Loucy (cell line): ENCODE measurements around the gene HIF1AN.

Source experiments
- H2AFZ ChIP-seq: fragments of 200-600 bp; sonication (generic); 2 replicates; pipeline ENCODE4 v1.6.0; 2016; ENCODE audit warnings: antibody characterized with exemption, mild to moderate bottlenecking, low read length, moderate library complexity
- H3F3A ChIP-seq: fragments of 200-600 bp; 2 replicates; pipeline ENCODE4 v1.6.0; 2016; ENCODE audit warnings: antibody characterized with exemption, low read depth, mild to moderate bottlenecking
- H3K27me3 ChIP-seq: fragments of 200-600 bp; sonication (generic); 2 replicates; pipeline ENCODE4 v1.6.1; 2014; ENCODE audit warnings: low read length, mild to moderate bottlenecking; ENCODE audit not compliant: insufficient read depth, poor library complexity, severe bottlenecking
- H3K36me3 ChIP-seq: fragments of 200-600 bp; sonication (generic); 2 replicates; pipeline ENCODE4 v1.6.1; 2016; ENCODE audit warnings: low read length; ENCODE audit not compliant: insufficient read depth
- H3K4me1 ChIP-seq: fragments of 200-600 bp; sonication (generic); 2 replicates; pipeline ENCODE4 v1.5.1; 2014; ENCODE audit warnings: low read length, mild to moderate bottlenecking; ENCODE audit not compliant: insufficient read depth, poor library complexity, severe bottlenecking
- H3K4me2 ChIP-seq: fragments of 200-600 bp; sonication (generic); 2 replicates; pipeline ENCODE4 v1.6.0; 2014; ENCODE audit warnings: antibody characterized with exemption, low read length, low read depth, mild to moderate bottlenecking; ENCODE audit not compliant: poor library complexity, severe bottlenecking
- H3K4me3 ChIP-seq: fragments of 200-600 bp; sonication (generic); 2 replicates; pipeline ENCODE4 v1.5.1; 2014; ENCODE audit warnings: low read length, mild to moderate bottlenecking, mixed read lengths; ENCODE audit not compliant: poor library complexity, severe bottlenecking
- H3K79me2 ChIP-seq: fragments of 200-600 bp; sonication (generic); 2 replicates; pipeline ENCODE4 v1.6.1; 2014; ENCODE audit warnings: low read length; ENCODE audit not compliant: insufficient read depth
- H3K9ac ChIP-seq: fragments of 200-600 bp; sonication (generic); 2 replicates; pipeline ENCODE4 v1.6.0; 2014; ENCODE audit warnings: mild to moderate bottlenecking, low read depth, low read length, moderate library complexity; ENCODE audit not compliant: poor library complexity, severe bottlenecking
- H3K9me2 ChIP-seq: fragments of 200-600 bp; sonication (generic); replicated peaks from 2 replicates; pipeline ENCODE4 v1.6.1; 2016; ENCODE audit warnings: low read depth, low read length, mixed read lengths
- H3K9me3 ChIP-seq: fragments of 200-600 bp; sonication (generic); 2 replicates; pipeline ENCODE4 v1.6.1; 2014; ENCODE audit warnings: mild to moderate bottlenecking, antibody characterized with exemption, low read length, low read depth; ENCODE audit not compliant: insufficient read depth
- H4K20me1 ChIP-seq: fragments of 200-600 bp; sonication (generic); 2 replicates; pipeline ENCODE4 v1.6.0; 2014; ENCODE audit warnings: antibody characterized with exemption, low read length, mild to moderate bottlenecking; ENCODE audit not compliant: insufficient read depth, poor library complexity, severe bottlenecking
- CTCF ChIP-seq: fragments of 200-600 bp; sonication (generic); conservative IDR thresholded peaks from 2 replicates; pipeline ENCODE4 v1.5.1; 2014; ENCODE audit warnings: mild to moderate bottlenecking, antibody characterized with exemption, low read length
- EZH2phosphoT487 ChIP-seq: fragments of 200-600 bp; IDR thresholded peaks from 2 replicates; pipeline ENCODE4 v1.6.1; 2018; ENCODE audit warnings: antibody characterized with exemption, mild to moderate bottlenecking, moderate library complexity, borderline replicate concordance

Gene HIF1AN

DNA sequence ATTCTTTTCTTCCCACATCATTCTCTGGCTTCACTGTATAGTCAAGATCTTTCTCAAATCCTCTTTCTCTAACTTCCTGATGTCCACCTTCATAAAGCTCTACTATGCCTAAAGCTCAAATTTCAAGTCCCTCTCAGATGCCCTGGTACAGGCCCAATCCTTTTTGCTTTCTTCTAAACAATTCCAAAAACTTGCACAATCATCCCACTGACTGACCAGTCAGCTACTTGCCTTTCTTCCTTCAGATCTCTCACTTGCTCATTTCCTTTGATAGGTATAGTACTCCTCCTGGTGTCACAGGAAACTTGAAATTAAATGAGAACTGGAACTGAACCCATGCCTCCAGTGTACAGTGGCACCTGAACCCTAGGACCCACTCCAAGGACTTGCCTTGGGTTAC is 34.3 kb upstream of the HIF1AN start:
- H3K36me3 ChIP-seq, result peaks cover 43% of the 10 kb centered on the region; the same call in 1 of the 2 replicates

DNA sequence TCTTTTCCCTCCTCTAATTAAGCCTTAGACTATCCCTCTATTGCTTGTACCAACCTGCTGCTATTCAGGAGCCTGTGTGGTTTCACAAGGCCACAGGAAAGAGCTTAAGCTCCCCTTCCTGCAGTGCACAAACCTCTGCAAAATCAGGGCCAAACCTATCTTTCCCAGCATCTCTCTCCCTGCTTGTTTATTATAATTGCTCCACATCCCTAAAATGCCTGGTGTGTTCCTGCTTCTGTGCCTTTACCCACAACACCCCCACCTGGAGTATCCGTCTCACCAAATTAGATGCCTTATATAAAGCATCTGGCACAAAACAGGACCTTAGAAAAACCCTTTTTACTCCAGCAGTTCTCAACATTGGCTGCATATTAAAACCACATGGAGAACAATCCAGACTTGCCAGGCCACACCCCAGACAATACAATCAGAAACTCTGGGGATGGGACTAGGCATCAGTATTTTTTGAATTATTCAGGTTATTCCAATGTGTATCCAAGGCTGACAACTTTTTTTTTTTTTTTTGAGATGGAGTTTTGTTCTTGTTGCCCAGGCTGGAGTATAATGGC is 32.7 kb upstream of the HIF1AN start:
- no peaks in the 10 kb centered on the region for H3K9me2 ChIP-seq
- no peak overlapping the region for H3K4me2 ChIP-seq
- H3K79me2 ChIP-seq, result peaks cover 28% of the 10 kb centered on the region; the same call in 1 of the 2 replicates
- no peak overlapping the region for H3K4me3 ChIP-seq
- TF ChIP-seq CTCF (no peak), EZH2phosphoT487 (no peak)
- peaks cover 28% of the 10 kb centered on the region; the same call in 1 of the 2 replicates for H3K36me3 ChIP-seq
- H3K9me3 ChIP-seq, result no peaks in the 10 kb centered on the region
- H2AFZ ChIP-seq, result no peak overlapping the region
- no peaks in the 10 kb centered on the region for H3K27me3 ChIP-seq
- no peaks in the 10 kb centered on the region for H4K20me1 ChIP-seq
- H3K9ac ChIP-seq, result no peak overlapping the region
- peaks cover 59% of the 10 kb centered on the region for H3K4me1 ChIP-seq
- no peaks in the 10 kb centered on the region for H3F3A ChIP-seq

More for the DNA sequence above, 34.3 kb upstream of the HIF1AN start:
- Histone ChIP-seq H3K4me1 (peaks cover 46% of the 10 kb centered on the region), H3K4me2 (no peak overlapping the region), H3K9ac (no peak overlapping the region), H4K20me1 (no peaks in the 10 kb centered on the region), H3K27me3 (no peaks in the 10 kb centered on the region), H3K79me2 (peaks cover 12% of the 10 kb centered on the region; the same call in 1 of the 2 replicates), H3K4me3 (no peak overlapping the region), H3F3A (no peaks in the 10 kb centered on the region), H3K9me3 (no peaks in the 10 kb centered on the region), H3K9me2 (no peaks in the 10 kb centered on the region), H2AFZ (no peak overlapping the region)
- TF ChIP-seq CTCF (no peak), EZH2phosphoT487 (no peak)

- Histone ChIP-seq H3K79me2 (peaks cover 33% of the 10 kb centered on the region; the same call in 1 of the 2 replicates), H3F3A (no peaks in the 10 kb centered on the region), H3K27me3 (no peaks in the 10 kb centered on the region), H3K9me2 (no peaks in the 10 kb centered on the region), H3K9me3 (no peaks in the 10 kb centered on the region), H3K4me1 (peaks cover 58% of the 10 kb centered on the region), H3K9ac (no peak overlapping the region), H2AFZ (no peak overlapping the region), H3K36me3 (peaks cover 28% of the 10 kb centered on the region; the same call in 1 of the 2 replicates), H4K20me1 (no peaks in the 10 kb centered on the region), H3K4me2 (no peak overlapping the region), H3K4me3 (peak overlapping the region; percentile 67)
- TF ChIP-seq EZH2phosphoT487 (no peak), CTCF (no peak)
Observed at GRCh38 chr10:100504096-100504495, 31.6 kb upstream of the HIF1AN start.
